Measurements from ENCODE around the gene TAF1D. TPM values are rescaled to one million over a fixed set of nuclear protein-coding genes. Genes with fewer than 3 reads are reported as not detected.

Gene TAF1D
- total RNA-seq, 4 donors from 2014 or later = 34.7 to 61.8 (median 46.3) TPM

DNA sequence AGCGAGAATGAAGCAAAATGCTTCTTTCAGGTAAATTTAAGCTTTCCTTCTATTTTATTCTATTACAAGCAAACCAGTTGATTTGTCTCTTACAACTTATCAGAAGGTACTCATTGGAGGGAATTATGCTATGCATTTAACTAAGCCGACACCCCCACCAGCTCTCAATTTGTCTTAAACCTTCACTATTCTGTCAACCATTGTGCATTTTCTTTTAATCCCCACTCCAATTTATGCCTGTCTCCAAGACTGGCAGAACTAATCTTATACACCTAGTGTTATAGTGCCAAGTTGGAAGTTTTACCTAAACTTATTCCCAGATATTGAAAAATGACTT lies 12.5 kb downstream of the TAF1D start:
- DNase-seq (ENCODE audit: extremely low spot score) = no peak
- intact Hi-C loops (cut with DNase I) = no loop called here
- 89% methylated on average over 2 of the region's 2 CpGs for WGBS
- no peak overlapping the region for H3K4me3 ChIP-seq
- H3K27ac ChIP-seq (replicated peaks in 1 of 4) = no peak overlapping the region
- TF ChIP-seq POLR2A (IDR thresholded peaks at IDR 0.05; ENCODE audit: low read depth) (no peak), EP300 (IDR thresholded peaks at IDR 0.05) (no peak), POLR2AphosphoS5 (IDR thresholded peaks at IDR 0.05) (no peak)
- TF ChIP-seq, protein P1, sequence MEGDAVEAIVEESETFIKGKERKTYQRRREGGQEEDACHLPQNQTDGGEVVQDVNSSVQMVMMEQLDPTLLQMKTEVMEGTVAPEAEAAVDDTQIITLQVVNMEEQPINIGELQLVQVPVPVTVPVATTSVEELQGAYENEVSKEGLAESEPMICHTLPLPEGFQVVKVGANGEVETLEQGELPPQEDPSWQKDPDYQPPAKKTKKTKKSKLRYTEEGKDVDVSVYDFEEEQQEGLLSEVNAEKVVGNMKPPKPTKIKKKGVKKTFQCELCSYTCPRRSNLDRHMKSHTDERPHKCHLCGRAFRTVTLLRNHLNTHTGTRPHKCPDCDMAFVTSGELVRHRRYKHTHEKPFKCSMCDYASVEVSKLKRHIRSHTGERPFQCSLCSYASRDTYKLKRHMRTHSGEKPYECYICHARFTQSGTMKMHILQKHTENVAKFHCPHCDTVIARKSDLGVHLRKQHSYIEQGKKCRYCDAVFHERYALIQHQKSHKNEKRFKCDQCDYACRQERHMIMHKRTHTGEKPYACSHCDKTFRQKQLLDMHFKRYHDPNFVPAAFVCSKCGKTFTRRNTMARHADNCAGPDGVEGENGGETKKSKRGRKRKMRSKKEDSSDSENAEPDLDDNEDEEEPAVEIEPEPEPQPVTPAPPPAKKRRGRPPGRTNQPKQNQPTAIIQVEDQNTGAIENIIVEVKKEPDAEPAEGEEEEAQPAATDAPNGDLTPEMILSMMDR (IDR thresholded peaks at IDR 0.05) = no peak
- no peaks in the 10 kb centered on the region for H3K27me3 ChIP-seq
- no peaks in the 10 kb centered on the region for H3K9me3 ChIP-seq
- H3K4me1 ChIP-seq = no peaks in the 10 kb centered on the region
- peaks cover 48 to 100% (median 77%) of the 10 kb centered on the region in 4 donors for H3K36me3 ChIP-seq

DNA sequence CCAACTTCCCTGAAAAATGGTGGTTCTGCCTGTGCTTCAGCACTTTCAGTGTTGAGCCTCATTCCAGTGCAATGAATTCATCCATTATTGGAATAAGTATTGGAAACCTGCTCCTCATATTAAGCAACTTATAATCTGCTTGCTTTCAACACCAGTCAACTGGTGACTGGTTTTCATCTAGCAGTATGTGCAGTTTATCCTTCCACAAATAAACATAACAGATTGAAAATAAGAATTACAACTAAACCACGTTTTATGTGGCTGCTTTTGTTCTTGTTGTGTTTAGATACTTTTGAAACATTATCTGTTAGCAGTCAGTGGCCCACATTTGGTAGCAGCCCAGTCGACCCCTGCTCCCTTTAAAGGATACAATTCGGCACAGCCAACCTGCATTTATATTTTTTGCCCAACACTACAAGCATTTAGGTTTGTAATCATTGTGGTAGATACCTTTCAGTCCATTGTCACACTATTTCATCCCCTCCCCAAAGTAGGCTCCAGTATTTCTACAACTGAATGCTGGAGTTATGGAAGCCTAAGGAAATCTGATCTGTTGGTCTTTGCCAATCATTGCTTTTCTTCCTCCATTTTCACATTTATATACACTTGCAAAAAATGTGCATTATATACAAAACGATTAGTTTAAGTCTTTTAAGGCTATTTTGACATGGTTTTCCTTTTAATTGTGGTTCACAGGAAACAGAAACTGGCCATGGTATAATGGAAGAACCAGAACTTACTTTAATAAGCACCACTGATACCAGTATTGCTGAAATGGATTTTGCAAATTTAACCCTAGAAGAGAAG lies 13.1 kb downstream of the TAF1D start:
- H3K27me3 ChIP-seq = no peaks in the 10 kb centered on the region
- TF ChIP-seq, protein P1 (IDR thresholded peaks at IDR 0.05) = no peak
- TF ChIP-seq POLR2AphosphoS5 (IDR thresholded peaks at IDR 0.05) (no peak), POLR2A (IDR thresholded peaks at IDR 0.05; ENCODE audit: low read depth) (no peak), EP300 (IDR thresholded peaks at IDR 0.05) (no peak)
- H3K9me3 ChIP-seq = no peaks in the 10 kb centered on the region
- H3K4me1 ChIP-seq = no peaks in the 10 kb centered on the region
- intact Hi-C loops (cut with DNase I) = no loop called here
- H3K36me3 ChIP-seq = peaks cover 48 to 100% (median 77%) of the 10 kb centered on the region in 4 donors
- WGBS = 57% methylated on average over 4 of the region's 4 CpGs
- H3K4me3 ChIP-seq = no peak overlapping the region
- DNase-seq (ENCODE audit: extremely low spot score) = no peak
- H3K27ac ChIP-seq (replicated peaks in 1 of 4) = no peak overlapping the region

DNA sequence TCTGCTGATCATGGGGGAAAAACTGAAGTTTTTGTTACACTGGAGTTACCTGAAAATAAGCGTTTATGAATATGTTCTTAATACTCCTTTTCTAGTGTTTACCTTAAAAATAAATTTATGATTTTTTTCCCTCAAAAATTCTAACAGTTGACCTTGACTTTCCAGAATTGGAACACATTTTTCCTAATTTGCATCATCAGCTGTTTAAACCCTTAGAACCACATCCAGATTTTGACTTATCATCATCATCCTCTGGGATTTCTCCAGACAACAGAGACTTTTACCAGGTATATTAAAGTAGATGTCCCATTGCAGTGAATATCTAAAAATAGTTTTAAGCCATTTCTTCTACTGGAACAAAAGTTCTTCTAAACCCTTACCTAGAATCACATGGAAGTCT lies 17.2 kb downstream of the TAF1D start:
- H3K4me1 ChIP-seq = no peaks in the 10 kb centered on the region
- H3K27ac ChIP-seq (replicated peaks in 1 of 4) = no peak overlapping the region
- no peak for DNase-seq (ENCODE audit: extremely low spot score)
- H3K27me3 ChIP-seq = no peaks in the 10 kb centered on the region
- TF ChIP-seq POLR2AphosphoS5 (IDR thresholded peaks at IDR 0.05) = no peak
- TF ChIP-seq EP300 (IDR thresholded peaks at IDR 0.05) = no peak
- TF ChIP-seq, protein P1 (IDR thresholded peaks at IDR 0.05) = no peak
- no peak for TF ChIP-seq POLR2A (IDR thresholded peaks at IDR 0.05; ENCODE audit: low read depth)
- H3K9me3 ChIP-seq = no peaks in the 10 kb centered on the region
- H3K36me3 ChIP-seq = peaks cover 24 to 87% (median 52%) of the 10 kb centered on the region in 4 donors
- 100% methylated on average over 1 of the region's 1 CpG for WGBS
- intact Hi-C loops (cut with DNase I) = no loop called here
- H3K4me3 ChIP-seq = no peak overlapping the region

DNA sequence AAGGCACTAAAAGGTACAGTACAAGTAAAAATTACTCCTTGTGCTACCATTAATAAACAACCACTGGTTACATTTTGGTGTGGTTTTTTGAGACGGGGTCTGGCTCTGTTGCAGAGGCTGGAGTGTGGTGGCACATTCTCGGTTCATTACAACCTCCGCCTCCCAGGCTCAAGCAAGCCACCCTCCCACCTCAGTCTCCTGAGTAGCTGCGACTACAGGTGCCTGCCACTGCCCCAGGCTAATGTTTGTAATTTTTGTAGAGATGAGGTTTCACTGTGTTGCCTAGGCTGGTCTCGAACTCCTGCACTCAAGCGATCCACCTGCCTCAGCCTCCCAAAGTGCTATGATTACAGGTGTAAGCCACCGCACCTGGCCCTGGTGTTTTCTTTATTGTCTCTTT lies 20.8 kb downstream of the TAF1D start:
- DNase-seq (ENCODE audit: extremely low spot score) = no peak
- Histone ChIP-seq H3K27ac (replicated peaks in 1 of 4) (no peak overlapping the region), H3K27me3 (no peaks in the 10 kb centered on the region), H3K4me1 (no peaks in the 10 kb centered on the region), H3K36me3 (peaks cover 9 to 86% (median 39%) of the 10 kb centered on the region in 4 donors), H3K4me3 (no peak overlapping the region), H3K9me3 (no peaks in the 10 kb centered on the region)
- WGBS = 98% methylated on average over 7 of the region's 7 CpGs
- intact Hi-C loops (cut with DNase I) = no loop called here
- TF ChIP-seq POLR2AphosphoS5 (IDR thresholded peaks at IDR 0.05) (no peak), EP300 (IDR thresholded peaks at IDR 0.05) (no peak), POLR2A (IDR thresholded peaks at IDR 0.05; ENCODE audit: low read depth) (no peak)
- TF ChIP-seq, protein P1 (IDR thresholded peaks at IDR 0.05) = no peak
